ENCODE measurements around the gene WWC2. TPM values are rescaled to one million over a fixed set of nuclear protein-coding genes. Genes with fewer than 3 reads are reported as not detected.
"Not testable (repeated sequence)": the region's sequence is repeated elsewhere in the genome, so short reads cannot be mapped to it uniquely, and the experiment has no call there.

Gene WWC2
- polyA plus RNA-seq, 3 donors: 4.8 to 8.9 (median 6.7) TPM

DNA sequence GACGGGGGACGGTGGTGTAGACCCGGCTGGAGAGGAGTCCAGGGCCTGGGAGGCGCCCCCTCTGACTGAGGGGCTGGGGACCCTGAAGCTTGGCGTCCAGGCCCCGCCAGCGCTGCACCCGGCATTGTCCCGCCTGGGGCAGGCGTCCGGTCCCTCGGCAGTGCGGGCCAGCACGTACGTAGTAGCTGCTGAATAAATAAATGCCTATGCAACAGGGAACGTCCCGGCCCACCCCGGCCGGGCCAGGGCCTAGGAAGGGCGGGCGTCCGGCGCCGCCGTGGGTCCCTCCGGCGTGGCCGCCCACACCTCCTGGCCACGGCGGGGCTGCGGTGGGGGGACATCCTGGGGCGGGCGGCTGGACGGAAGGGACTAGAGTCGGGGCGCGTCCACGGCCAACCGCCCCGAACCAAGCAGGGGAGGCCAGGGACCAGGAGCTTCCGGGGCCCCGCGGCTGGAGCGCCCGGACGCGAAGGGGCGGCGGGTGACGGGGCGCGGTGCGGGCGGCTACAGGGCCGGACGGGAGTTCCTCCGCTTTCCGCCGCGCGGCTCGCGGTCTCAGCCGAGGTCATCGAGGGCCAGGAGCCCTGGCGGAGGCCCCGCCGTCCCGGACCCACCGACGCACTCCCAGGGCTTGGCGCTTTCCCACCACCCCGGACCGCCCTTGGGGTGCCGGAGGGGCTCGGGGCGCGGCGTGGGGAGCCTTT, 886 bp upstream of the WWC2 start:
- WGBS, 3 donors: 1 to 4% (median 1%) methylated on average over 63 to 79 of the region's 79 CpGs

DNA sequence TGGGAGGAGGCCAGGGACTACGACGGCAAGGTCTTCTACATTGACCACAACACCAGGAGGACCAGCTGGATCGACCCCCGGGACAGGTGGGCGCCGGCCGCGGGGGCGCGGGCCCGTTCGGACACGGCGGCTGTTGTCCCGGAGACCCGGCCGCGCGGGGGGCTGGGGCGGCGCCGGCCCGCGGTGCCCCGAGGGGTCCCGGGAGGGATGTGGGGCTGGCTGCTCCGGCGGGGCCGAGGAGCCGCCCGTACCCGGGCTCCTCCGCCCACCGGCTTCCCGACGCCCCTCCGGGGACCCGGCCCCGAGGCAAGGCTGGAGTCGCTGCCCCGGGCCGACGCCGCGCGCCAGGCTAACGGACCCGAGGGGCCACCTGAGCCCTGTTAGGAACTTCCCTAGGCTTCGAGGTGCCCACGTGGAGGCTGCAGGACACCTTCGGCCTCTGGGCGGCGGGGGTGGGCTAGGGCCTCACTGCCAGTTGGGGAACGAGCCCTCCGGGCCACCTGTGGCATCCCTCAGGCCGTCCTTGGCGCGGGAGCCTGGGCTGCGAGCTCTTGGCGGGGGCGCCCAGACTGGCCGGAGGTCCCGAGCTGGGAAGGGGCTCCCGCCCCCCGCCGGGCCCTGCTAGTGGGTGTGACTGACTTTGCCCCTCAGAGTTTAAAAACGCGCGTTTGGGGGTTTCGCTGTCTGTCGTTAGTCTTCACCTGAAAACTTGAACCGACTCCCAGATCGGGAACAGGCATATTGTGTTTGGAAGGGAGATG, 660 bp downstream of the WWC2 start:
- WGBS, 3 donors: 1 to 2% (median 1%) methylated on average over 57 to 73 of the region's 73 CpGs
- peak overlapping the region; percentile 40 for H3K27ac ChIP-seq (ENCODE audit: low read depth, low read length)

More for the DNA sequence above, 886 bp upstream of the WWC2 start:
- peak overlapping the region; percentile 73 for H3K27ac ChIP-seq (ENCODE audit: low read depth, low read length)

DNA sequence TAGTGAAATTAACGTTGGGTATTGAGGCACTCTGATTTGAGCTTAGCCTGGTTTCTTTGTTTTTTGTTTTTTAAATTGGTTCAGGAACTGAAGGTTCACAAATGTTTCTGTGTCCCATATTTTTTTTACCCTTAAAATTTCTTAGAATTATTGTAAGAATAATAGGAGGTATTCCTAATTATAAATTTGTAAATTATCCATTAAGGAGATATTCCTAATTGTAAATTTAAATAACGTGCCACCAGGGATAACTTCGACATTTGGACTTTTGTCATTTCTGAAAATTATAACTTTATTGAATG, 1.2 kb downstream of the WWC2 start:
- no peak overlapping the region for H3K27ac ChIP-seq (ENCODE audit: low read depth, low read length)
- 11 to 50% (median 45%) methylated on average over 3 of the region's 3 CpGs for WGBS, 3 donors

DNA sequence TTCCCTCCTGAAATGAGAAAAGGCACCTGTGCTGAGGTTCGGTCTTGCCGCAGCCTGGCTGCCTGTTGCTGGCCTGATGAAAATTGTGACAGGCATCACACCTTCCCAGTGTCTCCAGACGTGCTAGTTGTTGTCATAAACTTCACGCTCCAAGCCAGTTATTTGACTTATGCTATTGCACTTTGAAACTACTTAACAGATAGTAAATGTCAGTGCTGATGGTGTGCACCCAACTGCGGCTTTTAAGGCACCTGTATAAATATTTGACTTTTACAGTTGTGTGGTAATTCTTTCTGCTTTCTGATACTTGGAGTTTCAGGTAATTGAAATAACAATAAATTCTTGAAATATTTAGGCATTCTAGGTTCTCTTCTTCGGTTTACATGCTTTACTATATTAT, 1.8 kb downstream of the WWC2 start:
- no peak overlapping the region for H3K27ac ChIP-seq (ENCODE audit: low read depth, low read length)
- 21 to 76% (median 76%) methylated on average over 6 of the region's 6 CpGs for WGBS, 3 donors

DNA sequence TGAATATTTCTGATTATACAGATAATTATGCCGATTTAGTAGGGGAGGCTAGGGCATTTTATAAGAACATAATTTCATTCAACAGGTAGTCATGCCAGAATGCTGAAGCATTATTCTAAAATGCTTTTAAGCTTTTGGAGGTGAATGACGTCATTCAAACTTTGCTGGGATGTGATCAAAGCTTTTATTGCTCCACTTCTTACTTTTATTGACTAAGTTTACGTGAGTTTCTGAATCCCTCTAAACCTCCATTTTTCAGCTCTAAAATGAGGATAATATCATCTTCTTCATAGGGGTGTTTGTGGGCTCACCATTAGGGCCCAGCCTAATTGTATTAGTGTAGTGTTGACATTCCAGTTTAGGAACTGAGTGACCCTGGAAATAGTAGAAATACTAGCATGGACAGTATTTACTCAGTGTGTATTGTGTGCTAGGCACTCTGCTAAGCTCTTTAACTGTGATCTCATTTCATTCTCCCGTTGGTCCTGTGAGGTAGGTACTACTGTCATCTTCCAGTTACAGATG, 3.0 kb downstream of the WWC2 start:
- no peak overlapping the region for H3K27ac ChIP-seq (ENCODE audit: low read depth, low read length)
- 34 to 73% (median 71%) methylated on average over 4 of the region's 4 CpGs for WGBS, 3 donors

DNA sequence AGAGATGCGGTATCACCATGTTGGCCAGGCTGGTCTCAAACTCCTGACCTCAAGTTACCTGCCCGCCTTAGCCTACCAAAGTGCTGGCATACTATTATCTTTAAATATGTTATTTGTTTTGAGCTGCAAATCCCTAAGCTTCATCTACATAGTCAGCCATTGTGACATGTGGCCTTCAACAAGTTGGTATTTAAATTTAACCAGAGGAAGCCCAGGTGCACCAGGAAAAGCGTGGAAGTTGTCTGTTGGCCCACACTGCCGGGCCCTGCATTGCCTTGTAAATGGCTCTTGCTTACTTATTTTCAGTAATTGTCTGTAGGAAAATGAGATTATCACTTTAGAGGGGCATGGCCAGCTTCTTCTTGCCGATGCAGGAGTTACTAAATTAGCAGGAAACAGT, 6.0 kb downstream of the WWC2 start:
- H3K27ac ChIP-seq (ENCODE audit: low read depth, low read length): no peak overlapping the region
- 92 to 96% (median 95%) methylated on average over 5 of the region's 5 CpGs for WGBS, 3 donors

DNA sequence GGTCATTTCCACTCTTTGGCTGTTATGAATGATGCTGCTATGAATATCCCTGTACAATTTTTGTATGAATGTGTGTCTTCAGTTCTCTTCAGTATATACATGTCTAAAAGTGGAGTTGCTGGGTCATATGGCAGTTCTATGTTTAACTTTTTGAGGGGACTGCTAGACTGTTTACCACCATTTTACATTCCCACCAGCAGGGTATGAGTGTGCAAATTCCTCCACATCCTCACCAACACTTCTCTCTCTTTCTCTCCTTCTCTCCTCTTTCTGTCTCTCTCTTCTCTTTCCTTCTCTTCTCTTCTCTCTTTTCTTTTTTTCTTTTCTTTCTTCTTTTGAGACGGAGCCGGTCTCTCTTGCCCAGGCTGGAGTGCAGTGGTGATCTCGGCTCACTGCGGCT, 7.8 kb downstream of the WWC2 start:
- no peak overlapping the region for H3K27ac ChIP-seq (ENCODE audit: low read depth, low read length)
- WGBS, 3 donors: 95 to 98% (median 96%) methylated on average over 4 of the region's 4 CpGs

DNA sequence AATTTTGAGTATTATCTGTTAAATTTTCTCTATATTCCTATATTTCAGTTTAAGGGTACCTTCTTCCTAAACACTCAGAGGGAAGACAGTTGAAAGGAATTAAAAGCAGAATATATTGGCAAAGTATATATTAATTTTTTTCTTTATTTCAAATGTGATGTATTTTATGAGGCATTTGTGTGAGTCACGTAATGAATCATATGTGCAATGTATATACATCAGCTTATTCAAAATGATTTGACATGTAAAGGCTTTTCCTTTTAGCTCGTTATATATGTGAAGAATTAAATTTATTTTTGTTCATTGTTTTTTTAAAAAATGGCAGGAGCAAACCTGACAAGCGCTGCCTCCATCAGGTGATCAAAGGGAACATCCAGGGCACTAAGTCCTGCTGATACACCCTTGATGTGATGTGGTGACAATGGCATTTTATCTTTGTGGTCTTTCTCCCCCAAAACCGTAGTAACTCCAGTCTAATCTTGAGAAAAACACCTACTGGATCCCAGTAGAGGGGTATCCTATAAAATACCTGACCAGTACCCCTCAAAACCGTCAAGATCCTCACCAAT, 8.9 kb downstream of the WWC2 start:
- WGBS, 3 donors: 90 to 95% (median 91%) methylated on average over 5 of the region's 5 CpGs
- no peak overlapping the region for H3K27ac ChIP-seq (ENCODE audit: low read depth, low read length)

DNA sequence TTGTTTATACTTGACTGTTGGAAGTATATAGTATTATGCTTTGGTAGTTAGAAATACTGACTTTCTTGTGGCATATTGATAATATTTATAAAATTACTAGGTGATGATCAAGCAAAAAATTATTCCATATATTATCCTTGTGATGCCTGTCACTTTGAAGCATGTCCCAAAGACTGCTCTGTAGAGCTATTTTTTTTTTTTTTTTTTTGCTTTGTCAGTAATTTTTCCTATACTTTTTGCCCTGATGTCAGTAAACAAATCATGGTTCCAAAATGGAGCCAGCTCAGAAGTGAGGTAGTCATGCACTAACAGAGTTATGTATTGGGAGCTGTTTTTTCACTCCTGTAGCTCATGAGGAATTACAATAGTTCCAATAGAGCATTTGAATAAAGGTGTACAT, 11.2 kb downstream of the WWC2 start:
- H3K27ac ChIP-seq (ENCODE audit: low read depth, low read length): no peak overlapping the region

DNA sequence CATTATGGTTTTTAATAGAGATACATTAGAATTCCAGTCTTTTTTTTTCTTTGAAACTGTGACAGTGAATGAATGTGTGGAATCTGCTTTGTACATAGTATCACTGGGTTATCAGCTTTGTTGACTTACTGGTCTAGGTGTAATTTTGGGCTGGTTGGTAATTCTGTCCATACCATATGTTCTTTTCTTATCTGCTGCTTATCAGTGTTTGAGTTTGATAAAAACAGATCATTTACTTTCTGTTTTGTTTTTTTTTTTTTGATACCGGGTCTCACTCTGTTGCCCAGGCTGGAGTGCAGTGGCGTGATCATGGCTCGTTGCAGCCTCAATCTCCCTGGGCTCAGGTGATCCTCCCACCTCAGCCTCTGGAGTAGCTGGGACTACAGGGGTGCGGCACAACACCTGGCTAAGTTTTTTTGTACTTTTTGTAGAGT, 12.4 kb downstream of the WWC2 start:
- 40 to 97% (median 78%) methylated on average over 4 of the region's 4 CpGs for WGBS, 3 donors
- no peak overlapping the region for H3K27ac ChIP-seq (ENCODE audit: low read depth, low read length)

DNA sequence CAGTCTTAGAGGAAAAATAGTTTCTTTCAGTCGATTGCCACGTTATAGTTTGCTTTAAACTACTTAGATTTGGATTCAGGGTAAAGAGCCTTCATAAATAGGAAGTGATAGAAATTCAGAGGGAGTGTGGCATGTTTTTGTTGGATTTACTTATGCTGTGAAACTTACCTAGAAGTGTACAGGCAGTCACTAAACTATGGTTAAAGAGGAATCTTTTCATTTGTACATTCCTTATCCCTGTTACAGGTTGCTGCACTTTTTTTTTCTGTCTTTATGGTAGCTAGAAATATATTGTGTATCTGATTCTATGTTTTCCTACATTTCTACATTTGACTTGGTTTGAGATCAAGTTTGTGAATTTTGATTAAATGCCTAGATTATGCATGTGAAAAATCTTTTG, 19.1 kb downstream of the WWC2 start:
- 62 to 86% (median 77%) methylated on average over 2 of the region's 2 CpGs for WGBS, 3 donors
- no peak overlapping the region for H3K27ac ChIP-seq (ENCODE audit: low read depth, low read length)

DNA sequence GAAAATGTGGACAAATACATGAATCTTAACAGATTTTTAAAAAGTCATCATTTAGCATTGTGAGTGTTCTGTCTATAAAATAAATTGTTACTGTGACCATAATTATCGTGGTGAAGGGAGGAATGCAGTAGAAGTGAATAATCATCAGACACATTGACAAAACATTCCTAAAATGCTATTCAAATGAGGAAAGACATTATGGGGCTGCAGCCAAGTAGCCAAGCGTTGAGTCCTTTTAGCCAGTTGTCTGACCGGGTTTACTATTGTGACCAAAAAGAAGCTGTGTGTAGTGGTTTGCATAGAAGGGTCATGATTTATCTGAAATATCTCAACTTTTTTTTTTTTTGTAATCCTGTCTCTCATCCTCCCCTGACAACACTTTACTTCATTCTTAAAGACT, 19.5 kb downstream of the WWC2 start:
- H3K27ac ChIP-seq (ENCODE audit: low read depth, low read length): no peak overlapping the region
- 26 to 51% (median 36%) methylated on average over 3 of the region's 3 CpGs for WGBS, 3 donors

DNA sequence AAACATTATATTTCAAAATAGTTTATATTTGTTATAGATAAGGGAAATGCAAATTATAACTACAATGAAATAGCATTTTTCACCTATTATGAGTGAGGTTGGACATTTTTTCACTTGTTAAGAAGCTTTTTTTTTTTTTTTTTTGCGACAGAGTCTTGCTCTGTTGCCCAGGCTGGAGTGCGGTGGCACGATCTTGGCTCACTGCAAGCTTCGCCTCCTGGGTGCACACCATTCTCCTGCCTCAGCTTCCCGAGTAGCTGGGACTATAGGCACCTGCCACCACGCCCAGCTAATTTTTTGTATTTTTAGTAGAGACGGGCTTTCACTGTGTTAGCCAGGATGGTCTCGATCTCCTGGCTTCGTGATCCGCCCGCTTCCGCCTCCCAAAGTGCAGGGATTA, 22.6 kb downstream of the WWC2 start:
- not testable (repeated sequence) for H3K27ac ChIP-seq (ENCODE audit: low read depth, low read length)
- 97 to 100% (median 99%) methylated on average over 12 of the region's 12 CpGs for WGBS, 3 donors

DNA sequence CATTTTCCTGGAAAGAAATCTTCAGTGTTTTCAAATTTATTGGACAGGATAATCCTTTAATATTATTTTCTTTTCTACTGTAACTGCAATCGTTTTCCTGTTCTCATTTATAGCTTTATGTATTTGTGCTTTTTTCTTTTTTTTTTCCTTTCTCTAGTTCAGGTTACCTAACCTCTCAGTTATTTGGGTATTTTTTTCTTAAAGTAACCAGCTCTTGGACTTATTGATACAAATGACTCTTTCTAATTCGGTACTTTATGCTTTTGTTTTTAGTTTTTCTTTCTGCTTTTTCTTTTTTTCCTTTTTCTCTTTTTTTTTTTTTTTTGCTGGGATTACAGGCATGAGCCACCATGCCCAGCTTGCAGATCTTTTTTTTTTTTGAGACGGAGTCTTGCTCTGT, 25.2 kb downstream of the WWC2 start:
- no peak overlapping the region for H3K27ac ChIP-seq (ENCODE audit: low read depth, low read length)

DNA sequence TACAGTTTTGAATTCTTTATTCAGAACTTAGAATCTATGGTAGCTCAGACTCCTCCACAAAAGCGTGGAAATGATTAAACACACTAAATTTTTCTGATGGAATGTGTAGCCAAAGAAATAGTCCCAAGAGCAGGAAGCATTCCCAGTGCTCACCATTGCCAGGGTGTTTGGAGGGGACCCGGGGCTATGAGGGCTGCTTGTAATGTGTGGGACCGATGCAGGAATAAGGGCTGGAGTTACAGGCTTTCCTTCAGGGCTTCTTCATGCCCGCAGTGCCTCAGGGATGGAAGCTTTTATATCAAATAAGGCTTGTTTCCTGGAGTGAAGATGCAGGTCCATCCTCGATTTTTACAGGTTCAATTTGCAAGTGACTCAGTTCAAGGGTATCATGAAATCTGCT, 25.8 kb downstream of the WWC2 start:
- H3K27ac ChIP-seq (ENCODE audit: low read depth, low read length): no peak overlapping the region
- WGBS, 3 donors: 81 to 94% (median 86%) methylated on average over 5 of the region's 5 CpGs

More for the DNA sequence above, 25.2 kb downstream of the WWC2 start:
- 48 to 64% (median 55%) methylated on average over 3 of the region's 3 CpGs for WGBS, 3 donors

DNA sequence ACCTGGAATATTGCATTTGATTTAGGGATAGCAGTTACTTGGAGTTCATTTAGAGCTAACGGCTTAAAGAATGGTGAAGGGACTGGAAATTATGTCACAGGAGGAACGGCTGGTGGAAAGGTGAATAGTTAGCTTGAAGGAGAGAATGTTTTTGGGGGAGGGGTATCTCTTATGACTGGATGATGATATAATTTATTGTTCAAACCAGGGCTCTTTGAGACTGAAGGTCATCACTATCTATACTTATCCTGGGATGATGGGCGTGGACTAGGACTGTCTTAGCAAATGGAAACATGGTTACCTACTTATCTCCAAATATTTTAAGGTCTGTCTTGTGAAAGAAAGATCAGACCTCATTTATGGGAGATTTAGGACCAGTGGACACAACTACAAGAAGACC, 30.1 kb downstream of the WWC2 start:
- WGBS, 3 donors: 93 to 95% (median 94%) methylated on average over 3 of the region's 3 CpGs
- no peak overlapping the region for H3K27ac ChIP-seq (ENCODE audit: low read depth, low read length)

DNA sequence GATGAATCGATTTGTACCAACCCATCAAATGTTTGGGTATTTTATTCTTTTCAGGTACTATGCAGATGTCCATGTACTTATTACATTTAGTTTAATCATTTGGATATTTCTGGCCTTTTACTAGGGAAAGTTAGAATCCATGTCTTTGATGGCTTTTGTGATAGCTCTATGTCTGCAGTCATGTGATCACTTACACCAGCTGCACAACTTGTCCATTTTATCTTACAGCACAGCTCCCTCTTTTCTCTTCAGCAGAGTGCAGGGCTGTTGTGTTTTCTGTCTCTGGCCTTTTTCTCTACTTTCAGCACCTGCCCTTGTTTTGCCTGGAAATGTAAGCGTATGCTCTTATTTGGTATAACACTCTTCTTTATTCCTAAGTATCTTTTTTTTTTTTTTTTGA, 30.6 kb downstream of the WWC2 start:
- no peak overlapping the region for H3K27ac ChIP-seq (ENCODE audit: low read depth, low read length)
- WGBS, 3 donors: 85 to 88% (median 87%) methylated on average over 2 of the region's 2 CpGs

DNA sequence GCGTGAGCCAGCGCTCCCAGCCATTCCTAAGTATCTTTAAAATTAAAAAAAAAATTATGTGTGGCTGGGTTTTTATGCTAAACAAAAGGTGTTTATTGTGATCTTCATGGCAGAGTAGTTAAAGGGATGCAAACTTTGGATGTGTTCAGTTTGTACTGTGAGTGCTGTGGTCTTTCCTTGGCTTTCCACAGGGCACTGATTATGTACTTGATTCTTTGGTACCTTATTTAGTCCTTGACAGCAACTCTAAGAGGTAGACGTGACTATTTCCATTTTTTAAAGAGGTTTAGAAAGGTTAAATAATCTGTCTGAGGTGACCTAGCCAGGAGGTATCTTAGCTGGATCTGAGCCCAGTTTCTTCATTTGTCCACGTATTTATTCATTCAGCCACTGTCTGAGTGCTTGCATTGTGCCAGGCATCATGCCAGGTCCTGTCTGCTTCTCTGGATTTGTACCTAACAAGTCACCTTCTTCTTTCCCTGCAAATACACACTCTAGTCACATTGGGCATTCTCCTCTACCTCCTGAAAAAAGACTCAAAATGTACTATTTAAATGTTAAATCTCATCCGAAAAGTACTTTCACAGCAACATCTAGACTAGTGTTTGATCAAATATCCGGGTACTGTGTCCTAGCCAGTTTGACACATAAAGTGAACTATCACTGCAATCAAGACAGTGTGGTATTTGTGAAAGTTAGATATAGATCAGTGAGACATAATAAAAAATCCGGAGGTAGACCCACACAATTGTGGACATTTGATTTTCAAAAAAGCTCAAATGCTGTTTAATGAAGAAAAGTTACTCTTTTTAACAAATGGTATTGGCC, 31.5 kb downstream of the WWC2 start:
- 49 to 79% (median 74%) methylated on average over 7 of the region's 7 CpGs for WGBS, 3 donors
- no peak overlapping the region for H3K27ac ChIP-seq (ENCODE audit: low read depth, low read length)

DNA sequence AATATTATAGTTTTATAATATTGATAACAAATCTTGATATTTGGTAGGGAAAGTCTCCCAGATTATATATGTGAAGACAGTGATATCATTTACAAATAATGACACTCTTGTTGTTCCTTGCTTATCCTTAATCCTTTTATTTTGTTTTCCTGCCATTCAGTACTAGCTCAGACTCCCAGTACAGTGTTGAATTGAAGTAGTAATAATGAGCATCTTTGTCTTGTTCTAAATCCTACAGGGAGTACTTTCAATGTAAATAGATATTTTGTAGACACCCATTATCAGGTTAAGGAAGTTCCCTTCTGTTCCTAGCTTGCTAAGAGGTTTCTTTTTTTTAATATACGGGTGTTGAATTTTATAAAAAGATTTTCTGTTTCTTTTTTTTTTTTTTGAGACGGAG, 33.0 kb downstream of the WWC2 start:
- H3K27ac ChIP-seq (ENCODE audit: low read depth, low read length): no peak overlapping the region
- 90 to 96% (median 94%) methylated on average over 2 of the region's 2 CpGs for WGBS, 3 donors

Data from adipose tissue (tissue), 3 donors.